ENCODE data around the gene BMP7.

Gene BMP7

GRCh38 chr20:57257701-57258453 is 8.6 kb downstream of the BMP7 start (continued):
- TF ChIP-seq, protein P1, sequence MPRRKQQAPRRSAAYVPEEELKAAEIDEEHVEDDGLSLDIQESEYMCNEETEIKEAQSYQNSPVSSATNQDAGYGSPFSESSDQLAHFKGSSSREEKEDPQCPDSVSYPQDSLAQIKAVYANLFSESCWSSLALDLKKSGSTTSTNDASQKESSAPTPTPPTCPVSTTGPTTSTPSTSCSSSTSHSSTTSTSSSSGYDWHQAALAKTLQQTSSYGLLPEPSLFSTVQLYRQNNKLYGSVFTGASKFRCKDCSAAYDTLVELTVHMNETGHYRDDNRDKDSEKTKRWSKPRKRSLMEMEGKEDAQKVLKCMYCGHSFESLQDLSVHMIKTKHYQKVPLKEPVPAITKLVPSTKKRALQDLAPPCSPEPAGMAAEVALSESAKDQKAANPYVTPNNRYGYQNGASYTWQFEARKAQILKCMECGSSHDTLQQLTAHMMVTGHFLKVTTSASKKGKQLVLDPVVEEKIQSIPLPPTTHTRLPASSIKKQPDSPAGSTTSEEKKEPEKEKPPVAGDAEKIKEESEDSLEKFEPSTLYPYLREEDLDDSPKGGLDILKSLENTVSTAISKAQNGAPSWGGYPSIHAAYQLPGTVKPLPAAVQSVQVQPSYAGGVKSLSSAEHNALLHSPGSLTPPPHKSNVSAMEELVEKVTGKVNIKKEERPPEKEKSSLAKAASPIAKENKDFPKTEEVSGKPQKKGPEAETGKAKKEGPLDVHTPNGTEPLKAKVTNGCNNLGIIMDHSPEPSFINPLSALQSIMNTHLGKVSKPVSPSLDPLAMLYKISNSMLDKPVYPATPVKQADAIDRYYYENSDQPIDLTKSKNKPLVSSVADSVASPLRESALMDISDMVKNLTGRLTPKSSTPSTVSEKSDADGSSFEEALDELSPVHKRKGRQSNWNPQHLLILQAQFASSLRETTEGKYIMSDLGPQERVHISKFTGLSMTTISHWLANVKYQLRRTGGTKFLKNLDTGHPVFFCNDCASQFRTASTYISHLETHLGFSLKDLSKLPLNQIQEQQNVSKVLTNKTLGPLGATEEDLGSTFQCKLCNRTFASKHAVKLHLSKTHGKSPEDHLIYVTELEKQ (tag by site-specific recombination; IDR thresholded peaks at IDR 0.05; ENCODE audit: borderline replicate concordance) = peak; percentile 48
- TF ChIP-seq ZNF146 (tag by site-specific recombination; IDR thresholded peaks at IDR 0.05) (no peak), OSR2 (tag by site-specific recombination; IDR thresholded peaks at IDR 0.05) (peak; percentile 87), ZNF629 (tag by site-specific recombination; IDR thresholded peaks at IDR 0.05) (peak; percentile 55; the same call in 1 of the 2 replicates), PRDM4 (tag by site-specific recombination; IDR thresholded peaks at IDR 0.05) (peak; percentile 91), ZEB2 (tag by site-specific recombination; IDR thresholded peaks at IDR 0.05) (peak; percentile 66), ZNF423 (tag by site-specific recombination; IDR thresholded peaks at IDR 0.05) (peak; percentile 85), TRIM28 (IDR thresholded peaks at IDR 0.05; ENCODE audit: borderline replicate concordance, low read length) (peak; percentile 70; the same call in 1 of the 2 replicates), IKZF3 (tag by site-specific recombination; IDR thresholded peaks at IDR 0.05) (peak; percentile 82), ZNF843 (tag by site-specific recombination; IDR thresholded peaks at IDR 0.05) (peak; percentile 82), FEZF1 (tag by site-specific recombination; IDR thresholded peaks at IDR 0.05) (peak; percentile 72), GLIS1 (tag by site-specific recombination; IDR thresholded peaks at IDR 0.05) (peak; percentile 84), SP7 (tag by site-specific recombination; IDR thresholded peaks at IDR 0.05) (peak; percentile 32), MZF1 (tag by site-specific recombination; IDR thresholded peaks at IDR 0.05; ENCODE audit: borderline replicate concordance) (peak; percentile 79; the same call in 1 of the 2 replicates), KLF16 (tag by site-specific recombination; IDR thresholded peaks at IDR 0.05) (0 out of 2 replicates have a peak, but pooled peaks have one; percentile 29), ZNF596 (tag by site-specific recombination; IDR thresholded peaks at IDR 0.05) (peak; percentile 45)
- TF ChIP-seq, protein P2, sequence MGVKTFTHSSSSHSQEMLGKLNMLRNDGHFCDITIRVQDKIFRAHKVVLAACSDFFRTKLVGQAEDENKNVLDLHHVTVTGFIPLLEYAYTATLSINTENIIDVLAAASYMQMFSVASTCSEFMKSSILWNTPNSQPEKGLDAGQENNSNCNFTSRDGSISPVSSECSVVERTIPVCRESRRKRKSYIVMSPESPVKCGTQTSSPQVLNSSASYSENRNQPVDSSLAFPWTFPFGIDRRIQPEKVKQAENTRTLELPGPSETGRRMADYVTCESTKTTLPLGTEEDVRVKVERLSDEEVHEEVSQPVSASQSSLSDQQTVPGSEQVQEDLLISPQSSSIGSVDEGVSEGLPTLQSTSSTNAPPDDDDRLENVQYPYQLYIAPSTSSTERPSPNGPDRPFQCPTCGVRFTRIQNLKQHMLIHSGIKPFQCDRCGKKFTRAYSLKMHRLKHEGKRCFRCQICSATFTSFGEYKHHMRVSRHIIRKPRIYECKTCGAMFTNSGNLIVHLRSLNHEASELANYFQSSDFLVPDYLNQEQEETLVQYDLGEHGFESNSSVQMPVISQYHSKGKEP (tag by site-specific recombination; IDR thresholded peaks at IDR 0.05) = peak; percentile 97

DNA sequence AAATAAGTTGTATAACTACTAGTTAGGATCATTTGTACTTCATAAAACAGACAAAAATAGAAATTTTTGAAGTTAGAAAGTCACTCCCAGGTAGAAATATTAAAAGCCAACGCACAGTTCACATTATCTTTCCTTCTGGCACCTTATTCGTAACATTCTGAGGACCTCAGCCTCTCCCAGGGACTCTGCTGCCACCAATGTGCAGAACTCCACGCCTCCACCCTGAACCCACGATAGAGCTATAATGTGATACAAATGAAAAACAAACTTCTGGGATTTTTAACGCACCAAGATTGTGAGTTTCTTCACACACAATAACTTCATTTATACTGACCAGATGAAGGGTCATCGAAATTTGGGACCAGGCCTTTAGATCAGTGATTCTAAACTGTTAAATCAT is 9.5 kb downstream of the BMP7 start:
- ChIA-PET CTCF (interaction anchor here (0.7 kb wide), 1 partner anchor 89 kb away, joined by 3 read pairs; no protein-coding TSS in a partner anchor), POLR2A (interaction anchor here (0.7 kb wide), 1 partner anchor 13 kb away, joined by 5 read pairs; no protein-coding TSS in a partner anchor)
- Histone ChIP-seq H3K9me3 (ENCODE audit: control insufficient read depth, insufficient read depth, low read depth, low read length) (no peaks in the 10 kb centered on the region), H3K27ac (ENCODE audit: extremely low read depth, low read depth, low read length) (no peak overlapping the region), H3K36me3 (ENCODE audit: control insufficient read depth in 2 of 2, insufficient read depth in 1 of 2, low read length in 2 of 2) (no peaks in the 10 kb centered on the region), H3K4me3 (ENCODE audit: low read depth, low read length) (no peak overlapping the region), H3K4me1 (ENCODE audit: control insufficient read depth, insufficient read depth, low read length) (peaks cover 25% of the 10 kb centered on the region)
- TF ChIP-seq ZNF747 (tag by site-specific recombination; IDR thresholded peaks at IDR 0.05) = no peak
- TF ChIP-seq ZBTB1 (tag by site-specific recombination; IDR thresholded peaks at IDR 0.05) = no peak
- TF ChIP-seq ZNF394 (tag by site-specific recombination; IDR thresholded peaks at IDR 0.05; ENCODE audit: borderline replicate concordance) = no peak
- no peak for TF ChIP-seq SALL2 (tag by site-specific recombination; IDR thresholded peaks at IDR 0.05; ENCODE audit: borderline replicate concordance)
- no peak for TF ChIP-seq SP3 (tag by site-specific recombination; IDR thresholded peaks at IDR 0.05)
